OCI-LY1 (cell line): Measurements from ENCODE around the gene SSBP3.

Experiments
- H2AFZ ChIP-seq: fragments of 200-600 bp; sonication (generic), shearing (Covaris generic); 2 replicates; pipeline ENCODE4 v1.6.0; 2014; ENCODE audit warnings: antibody characterized with exemption, mild to moderate bottlenecking, low read length
- H3F3A ChIP-seq: fragments of 200-600 bp; sonication (generic), shearing (Covaris generic); 2 replicates; pipeline ENCODE4 v1.6.0; 2014; ENCODE audit warnings: mild to moderate bottlenecking, antibody characterized with exemption, low read length, moderate library complexity; ENCODE audit not compliant: insufficient read depth
- H3K27ac ChIP-seq: fragments of 200-600 bp; sonication (generic); 2 replicates; pipeline ENCODE4 v1.5.1; 2014; ENCODE audit warnings: low read length, mixed run types, mild to moderate bottlenecking, low read depth; ENCODE audit not compliant: poor library complexity, severe bottlenecking
- H3K27me3 ChIP-seq: fragments of 200-600 bp; sonication (generic); 2 replicates; pipeline ENCODE4 v1.6.0; 2014; ENCODE audit warnings: antibody characterized with exemption, mild to moderate bottlenecking, low read length, moderate library complexity; ENCODE audit not compliant: insufficient read depth
- H3K36me3 ChIP-seq: fragments of 200-600 bp; sonication (generic); 2 replicates; pipeline ENCODE4 v1.6.1; 2014; ENCODE audit warnings: mild to moderate bottlenecking, antibody characterized with exemption, low read length, moderate library complexity, mixed read lengths; ENCODE audit not compliant: insufficient read depth
- H3K4me1 ChIP-seq: fragments of 200-600 bp; sonication (generic); 2 replicates; pipeline ENCODE4 v1.5.1; 2014; ENCODE audit warnings: mild to moderate bottlenecking, low read length, moderate library complexity; ENCODE audit not compliant: insufficient read depth, severe bottlenecking
- H3K4me2 ChIP-seq: fragments of 200-600 bp; sonication (generic), shearing (Covaris generic); 2 replicates; pipeline ENCODE4 v1.6.1; 2014; ENCODE audit warnings: low read length
- H3K4me3 ChIP-seq: fragments of 200-600 bp; sonication (generic); 2 replicates; pipeline ENCODE4 v1.5.1; 2014; ENCODE audit warnings: low read length, low read depth, mild to moderate bottlenecking, mixed read lengths; ENCODE audit not compliant: poor library complexity, severe bottlenecking
- H3K79me2 ChIP-seq: fragments of 200-600 bp; shearing (Covaris generic); 2 replicates; pipeline ENCODE4 v1.6.1; 2016; ENCODE audit warnings: mixed run types, low read length, mixed read lengths; ENCODE audit not compliant: insufficient read depth
- H3K9ac ChIP-seq: fragments of 200-600 bp; sonication (generic), shearing (Covaris generic); 2 replicates; pipeline ENCODE4 v1.6.1; 2014; ENCODE audit warnings: mild to moderate bottlenecking, low read length, mixed read lengths
- H3K9me2 ChIP-seq: fragments of 200-600 bp; sonication (generic), shearing (Covaris generic); 2 replicates; pipeline ENCODE4 v1.6.1; 2014; ENCODE audit warnings: low read depth, mild to moderate bottlenecking, low read length, mixed read lengths
- H3K9me3 ChIP-seq: fragments of 200-600 bp; shearing (Covaris generic); 2 replicates; pipeline ENCODE4 v1.6.1; 2014; ENCODE audit warnings: low read length, mixed read lengths
- H4K20me1 ChIP-seq: fragments of 200-600 bp; sonication (generic), shearing (Covaris generic); 2 replicates; pipeline ENCODE4 v1.6.0; 2016; ENCODE audit warnings: mild to moderate bottlenecking, low read length; ENCODE audit not compliant: insufficient read depth
- EZH2 ChIP-seq: fragments of 200-600 bp; sonication (generic), shearing (Covaris generic); IDR thresholded peaks from 2 replicates; pipeline ENCODE4 v1.8.0; 2017; ENCODE audit warnings: borderline replicate concordance, mixed run types, mild to moderate bottlenecking, antibody characterized with exemption, low read length, moderate library complexity, mixed read lengths
- TF ChIP-seq, protein P1 (sequence below): fragments of 200-600 bp; sonication (generic), shearing (Covaris generic); IDR thresholded peaks from 2 replicates; pipeline ENCODE4 v1.5.1; 2017; ENCODE audit warnings: mild to moderate bottlenecking, antibody characterized with exemption, low read length, moderate library complexity, mixed read lengths

Gene SSBP3

DNA sequence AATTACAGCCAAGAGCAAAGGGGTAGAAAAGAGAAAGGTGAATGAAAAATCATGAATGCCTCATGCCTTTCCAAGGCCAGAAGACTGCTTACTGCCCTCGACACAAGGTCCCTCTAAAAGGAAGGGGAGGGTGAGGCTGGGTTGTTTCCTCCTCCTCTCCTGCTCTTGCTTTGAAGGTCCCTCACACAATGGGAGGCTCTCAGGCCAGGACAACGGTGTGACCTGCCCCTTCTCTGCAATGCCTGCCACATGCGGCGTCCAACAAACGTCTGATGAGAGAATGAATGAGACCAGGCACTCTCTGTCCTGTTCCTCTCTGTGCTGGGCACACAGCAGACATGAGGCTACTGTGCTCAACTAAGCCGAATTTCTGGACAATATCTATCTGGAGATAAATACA lies 51.3 kb downstream of the SSBP3 start:
- Histone ChIP-seq H4K20me1 (no peaks in the 10 kb centered on the region), H3K79me2 (no peaks in the 10 kb centered on the region), H2AFZ (no peak overlapping the region), H3K9me2 (no peaks in the 10 kb centered on the region), H3K4me3 (no peak overlapping the region), H3F3A (no peaks in the 10 kb centered on the region), H3K4me2 (no peak overlapping the region), H3K36me3 (no peaks in the 10 kb centered on the region), H3K4me1 (peaks cover 16% of the 10 kb centered on the region), H3K9me3 (no peaks in the 10 kb centered on the region), H3K27ac (no peak overlapping the region), H3K27me3 (no peaks in the 10 kb centered on the region), H3K9ac (no peak overlapping the region)
- TF ChIP-seq, protein P1, sequence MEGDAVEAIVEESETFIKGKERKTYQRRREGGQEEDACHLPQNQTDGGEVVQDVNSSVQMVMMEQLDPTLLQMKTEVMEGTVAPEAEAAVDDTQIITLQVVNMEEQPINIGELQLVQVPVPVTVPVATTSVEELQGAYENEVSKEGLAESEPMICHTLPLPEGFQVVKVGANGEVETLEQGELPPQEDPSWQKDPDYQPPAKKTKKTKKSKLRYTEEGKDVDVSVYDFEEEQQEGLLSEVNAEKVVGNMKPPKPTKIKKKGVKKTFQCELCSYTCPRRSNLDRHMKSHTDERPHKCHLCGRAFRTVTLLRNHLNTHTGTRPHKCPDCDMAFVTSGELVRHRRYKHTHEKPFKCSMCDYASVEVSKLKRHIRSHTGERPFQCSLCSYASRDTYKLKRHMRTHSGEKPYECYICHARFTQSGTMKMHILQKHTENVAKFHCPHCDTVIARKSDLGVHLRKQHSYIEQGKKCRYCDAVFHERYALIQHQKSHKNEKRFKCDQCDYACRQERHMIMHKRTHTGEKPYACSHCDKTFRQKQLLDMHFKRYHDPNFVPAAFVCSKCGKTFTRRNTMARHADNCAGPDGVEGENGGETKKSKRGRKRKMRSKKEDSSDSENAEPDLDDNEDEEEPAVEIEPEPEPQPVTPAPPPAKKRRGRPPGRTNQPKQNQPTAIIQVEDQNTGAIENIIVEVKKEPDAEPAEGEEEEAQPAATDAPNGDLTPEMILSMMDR = no peak
- no peak for TF ChIP-seq EZH2

DNA sequence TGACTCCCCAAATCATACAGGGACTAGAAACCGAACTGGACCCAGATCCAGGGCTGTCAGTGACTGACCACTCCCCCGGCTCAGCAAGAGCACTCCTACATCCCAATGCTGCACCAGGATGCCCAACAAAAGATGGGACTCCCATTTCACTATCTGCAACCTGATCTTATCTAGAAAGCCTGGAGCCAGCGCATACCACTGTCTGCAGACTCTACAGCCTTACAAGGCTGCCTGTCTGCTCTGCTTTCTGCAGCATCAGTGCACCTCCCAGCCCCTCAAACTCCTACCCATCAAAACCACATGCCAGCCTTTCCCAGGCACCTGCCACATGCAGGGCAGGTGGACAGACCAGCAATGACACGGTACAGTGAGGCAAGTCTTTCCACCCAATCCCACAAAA lies 52.2 kb downstream of the SSBP3 start:
- no peak overlapping the region for H3K27ac ChIP-seq
- no peaks in the 10 kb centered on the region for H3K79me2 ChIP-seq

DNA sequence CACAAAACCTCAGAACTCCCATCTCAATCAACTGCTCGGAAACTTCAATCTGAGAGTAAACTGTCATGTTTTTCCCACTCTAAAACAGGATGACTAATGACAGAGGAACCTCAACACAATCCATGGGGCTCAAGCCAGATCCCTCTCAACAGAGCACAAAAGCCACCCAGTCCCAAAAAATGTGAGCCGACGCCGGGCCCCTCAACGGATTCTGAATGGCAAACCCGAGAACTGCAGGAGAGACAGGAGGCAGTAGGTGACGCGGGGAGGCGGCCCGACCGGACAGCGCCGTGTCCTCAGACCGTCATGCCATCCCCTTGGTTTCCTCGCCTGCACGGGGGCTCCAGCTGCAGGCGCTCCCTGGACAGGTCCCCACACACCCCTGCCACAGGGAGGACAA lies 53.4 kb downstream of the SSBP3 start:
- Histone ChIP-seq H3K9ac (no peak overlapping the region), H3K9me2 (no peaks in the 10 kb centered on the region), H3K36me3 (no peaks in the 10 kb centered on the region), H3K4me3 (no peak overlapping the region), H3K27me3 (no peaks in the 10 kb centered on the region), H4K20me1 (no peaks in the 10 kb centered on the region), H3K4me1 (peaks cover 16% of the 10 kb centered on the region), H3K9me3 (no peaks in the 10 kb centered on the region), H3K79me2 (no peaks in the 10 kb centered on the region), H3K27ac (no peak overlapping the region), H3K4me2 (no peak overlapping the region), H3F3A (no peaks in the 10 kb centered on the region), H2AFZ (no peak overlapping the region)
- TF ChIP-seq, protein P1 = no peak
- no peak for TF ChIP-seq EZH2

More for the DNA sequence above, 52.2 kb downstream of the SSBP3 start:
- Histone ChIP-seq H3K4me2 (no peak overlapping the region), H3F3A (no peaks in the 10 kb centered on the region), H3K27me3 (no peaks in the 10 kb centered on the region), H3K9me2 (no peaks in the 10 kb centered on the region), H3K9ac (no peak overlapping the region), H3K9me3 (no peaks in the 10 kb centered on the region), H2AFZ (no peak overlapping the region), H3K36me3 (no peaks in the 10 kb centered on the region), H4K20me1 (no peaks in the 10 kb centered on the region), H3K4me3 (no peak overlapping the region), H3K4me1 (peaks cover 16% of the 10 kb centered on the region)
- TF ChIP-seq, protein P1 = no peak
